A549 (cell line): ENCODE measurements around the gene ST8SIA2.

Source experiments
- CHD2 ChIP-seq: fragments of 150-350 bp; IDR thresholded peaks from 2 replicates; pipeline ENCODE4 v1.6.1; 2014; ENCODE audit warnings: low read length; ENCODE audit not compliant: partially characterized antibody
- JUN ChIP-seq, 2 experiments: fragments of >200 bp; sonication (Bioruptor Twin); formaldehyde crosslinking; IDR thresholded peaks; 2 replicates in 1 of 2; 3 replicates in 1 of 2; pipeline ENCODE4 v1.6.1; 2016 to 2017
- KDM5A ChIP-seq: fragments of 200-600 bp; sonication (generic); IDR thresholded peaks from 2 replicates; pipeline ENCODE4 v1.6.1; 2016; ENCODE audit warnings: antibody characterized with exemption, mild to moderate bottlenecking
- PHF8 ChIP-seq: fragments of 200-600 bp; sonication (generic); IDR thresholded peaks from 2 replicates; pipeline ENCODE4 v1.6.1; 2016; ENCODE audit warnings: low read depth, mild to moderate bottlenecking, antibody characterized with exemption, moderate library complexity, borderline replicate concordance
- RARB ChIP-seq: fragments of 250-450 bp; sonication (Bioruptor Pico); IDR thresholded peaks from 2 replicates; pipeline ENCODE4 v1.8.0; 2021; ENCODE audit warnings: mild to moderate bottlenecking, moderate library complexity
- SMC3 ChIP-seq: fragments of >200 bp; sonication (Bioruptor Twin); formaldehyde crosslinking; IDR thresholded peaks from 3 replicates; pipeline ENCODE4 v1.6.1; 2018; ENCODE audit warnings: inconsistent platforms
- TF ChIP-seq, protein P1 (sequence below): fragments of >200 bp; sonication (Bioruptor Twin); formaldehyde crosslinking; IDR thresholded peaks from 3 replicates; pipeline ENCODE4 v1.5.1; 2016

DNA sequence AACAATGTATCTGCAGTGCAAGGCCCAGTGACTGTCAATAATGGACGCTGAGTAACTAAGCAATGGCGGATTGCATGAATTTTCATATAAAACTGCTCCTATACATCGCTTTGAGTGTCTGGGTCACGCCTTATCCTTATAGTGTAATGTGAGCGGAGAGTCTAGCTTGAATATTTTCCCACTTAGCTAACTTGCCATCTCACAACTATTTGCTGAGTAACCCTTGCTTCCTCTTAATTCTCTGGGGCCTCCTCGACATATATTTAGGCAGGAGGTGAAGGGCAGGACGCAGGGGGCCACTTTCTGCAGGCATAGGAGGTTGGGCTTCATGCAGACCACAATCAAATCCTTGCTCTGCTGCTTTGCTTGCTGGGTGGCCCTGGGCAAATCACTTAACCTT, 24.0 kb downstream of the ST8SIA2 start:
- TF ChIP-seq, protein P1, sequence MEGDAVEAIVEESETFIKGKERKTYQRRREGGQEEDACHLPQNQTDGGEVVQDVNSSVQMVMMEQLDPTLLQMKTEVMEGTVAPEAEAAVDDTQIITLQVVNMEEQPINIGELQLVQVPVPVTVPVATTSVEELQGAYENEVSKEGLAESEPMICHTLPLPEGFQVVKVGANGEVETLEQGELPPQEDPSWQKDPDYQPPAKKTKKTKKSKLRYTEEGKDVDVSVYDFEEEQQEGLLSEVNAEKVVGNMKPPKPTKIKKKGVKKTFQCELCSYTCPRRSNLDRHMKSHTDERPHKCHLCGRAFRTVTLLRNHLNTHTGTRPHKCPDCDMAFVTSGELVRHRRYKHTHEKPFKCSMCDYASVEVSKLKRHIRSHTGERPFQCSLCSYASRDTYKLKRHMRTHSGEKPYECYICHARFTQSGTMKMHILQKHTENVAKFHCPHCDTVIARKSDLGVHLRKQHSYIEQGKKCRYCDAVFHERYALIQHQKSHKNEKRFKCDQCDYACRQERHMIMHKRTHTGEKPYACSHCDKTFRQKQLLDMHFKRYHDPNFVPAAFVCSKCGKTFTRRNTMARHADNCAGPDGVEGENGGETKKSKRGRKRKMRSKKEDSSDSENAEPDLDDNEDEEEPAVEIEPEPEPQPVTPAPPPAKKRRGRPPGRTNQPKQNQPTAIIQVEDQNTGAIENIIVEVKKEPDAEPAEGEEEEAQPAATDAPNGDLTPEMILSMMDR, result no peak
- TF ChIP-seq CHD2 (no peak), PHF8 (no peak), RARB (CRISPR knock-in tag) (no peak), SMC3 (no peak), JUN (IDR thresholded peaks at IDR 0.05) (no peak), KDM5A (no peak)
